Upper lobe of left lung (tissue), 4 donors: ENCODE measurements around the gene PIF1.

Experiments used
- POLR2A ChIP-seq, 4 donors: fragments of 450-650 bp; IDR thresholded peaks; one replicate each; pipeline ENCODE4 v1.5.1; 2016 to 2017; ENCODE audit warnings: antibody characterized with exemption in 4 of 4, mild to moderate bottlenecking in 2 of 4
- POLR2AphosphoS5 ChIP-seq, 2 donors: sonication (generic); formaldehyde crosslinking; IDR thresholded peaks; one replicate each; pipeline ENCODE4 v1.5.1; 2017; ENCODE audit warnings: antibody characterized with exemption in 2 of 2

GRCh38 chr15:64776402-64776786 is 49.1 kb downstream of the PIF1 start:
- TF ChIP-seq POLR2A (IDR thresholded peaks at IDR 0.05) (no peak), POLR2AphosphoS5 (IDR thresholded peaks at IDR 0.05) (no peak)
